NCI-H2107 treated with DMSO at 0.1 percent for 48 hours (cell line): Measurements from ENCODE around the gene TRAPPC14.
"Not testable (repeated sequence)": the region's sequence is repeated elsewhere in the genome, so short reads cannot be mapped to it uniquely, and the experiment has no call there.

ENCODE experiments used
- DNase-seq: peaks from one replicate; lab custom pipeline; 2025; ENCODE audit not compliant: unreplicated experiment; lab: John Stamatoyannopoulos, UW

Gene TRAPPC14

GRCh38 chr7:100154651-100155491, 3.7 kb downstream of the TRAPPC14 start:
- no peak for DNase-seq

DNA sequence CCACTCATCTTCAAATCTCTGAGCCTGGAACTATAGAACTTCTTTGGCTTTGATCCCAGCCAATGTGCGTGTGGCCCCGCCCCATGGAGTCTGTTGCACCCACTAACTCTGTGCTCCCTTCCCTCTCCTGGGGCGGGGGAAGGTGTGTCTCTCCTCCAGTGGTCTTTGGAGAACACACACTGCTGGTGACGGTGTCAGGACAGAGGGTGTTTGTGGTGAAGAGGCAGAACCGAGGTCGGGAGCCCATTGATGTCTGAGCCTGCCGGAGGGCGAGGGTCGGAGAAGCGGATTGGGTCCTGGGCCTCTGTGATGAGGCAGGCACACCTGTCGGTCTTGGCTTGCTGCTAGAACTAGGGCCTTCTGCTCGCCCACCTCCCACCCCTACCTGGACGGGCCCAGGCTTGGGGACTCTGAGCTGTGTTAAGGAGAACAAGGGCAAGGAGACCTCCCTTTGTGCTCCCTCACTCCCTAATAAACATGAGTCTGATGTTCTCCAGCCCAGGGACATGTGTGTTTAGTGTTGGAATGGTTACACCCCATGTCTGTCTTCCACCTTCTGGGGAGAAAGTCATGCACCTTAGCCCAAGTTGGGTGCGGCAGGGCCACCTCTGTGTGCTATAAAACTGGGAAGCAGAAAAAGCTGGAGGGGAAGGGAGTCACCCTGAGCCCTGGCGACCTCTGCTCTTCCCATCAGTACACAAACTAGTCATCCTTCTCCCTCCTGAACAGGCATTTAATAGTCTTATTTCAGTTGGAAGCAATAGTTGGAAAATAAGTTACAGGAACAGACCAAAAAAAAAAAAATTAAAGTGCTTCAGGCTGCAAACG, 4.6 kb downstream of the TRAPPC14 start:
- no peak for DNase-seq

- DNase-seq, result no peak
These were observed 5.4 kb downstream of the TRAPPC14 start for GRCh38 chr7:100152937-100153666.

GRCh38 chr7:100152404-100152803, 6.1 kb downstream of the TRAPPC14 start:
- no peak for DNase-seq

DNA sequence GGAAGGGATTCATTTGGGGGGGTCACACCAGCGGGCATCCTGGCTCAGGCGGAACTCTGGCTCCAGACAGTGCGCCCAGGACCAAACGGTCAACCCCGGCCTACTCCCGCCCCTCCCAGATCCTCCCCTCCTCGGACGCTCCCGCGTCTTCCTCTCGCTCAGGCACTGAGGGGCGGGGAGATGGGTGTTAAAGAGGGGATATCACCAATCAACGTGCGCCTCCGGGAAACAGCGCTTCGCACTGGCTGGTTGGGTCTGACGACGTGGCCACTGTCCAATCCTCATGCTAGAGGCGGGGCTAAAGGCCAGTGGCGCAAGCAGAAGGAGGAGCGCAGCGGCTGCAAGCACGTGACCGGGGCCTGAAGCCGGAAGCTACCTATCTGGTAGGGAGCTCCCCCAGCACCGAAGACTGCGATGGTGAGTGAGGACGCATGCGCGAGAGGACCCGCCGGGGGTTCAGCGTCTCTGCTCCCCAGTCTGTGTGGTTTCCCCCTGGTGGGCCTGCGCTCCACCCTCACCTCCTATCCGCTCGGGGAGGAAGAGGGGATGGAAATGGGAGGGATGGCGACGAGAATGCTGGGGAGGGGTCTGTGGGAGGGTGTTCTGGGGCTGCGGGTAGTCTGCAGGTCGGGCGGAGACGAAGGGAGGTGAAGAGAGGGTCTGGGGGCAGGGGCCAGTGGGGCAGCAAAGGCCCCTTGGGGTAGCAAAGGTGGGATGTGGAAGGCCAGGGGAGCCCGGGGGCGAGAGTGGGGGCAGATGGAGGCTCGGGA, 9.8 kb downstream of the TRAPPC14 start, which contains the start of gene LAMTOR4:
Gene LAMTOR4 (plus strand): TSS at position 360 of the 770 bp plus-strand sequence. CDS start 55 bp downstream, at position 415.
- peak; percentile 98 for DNase-seq

- no peak for DNase-seq
These were observed 10.3 kb downstream of the TRAPPC14 start for GRCh38 chr7:100148225-100148558.

GRCh38 chr7:100147278-100147677, 11.2 kb downstream of the TRAPPC14 start:
- no peak for DNase-seq

DNA sequence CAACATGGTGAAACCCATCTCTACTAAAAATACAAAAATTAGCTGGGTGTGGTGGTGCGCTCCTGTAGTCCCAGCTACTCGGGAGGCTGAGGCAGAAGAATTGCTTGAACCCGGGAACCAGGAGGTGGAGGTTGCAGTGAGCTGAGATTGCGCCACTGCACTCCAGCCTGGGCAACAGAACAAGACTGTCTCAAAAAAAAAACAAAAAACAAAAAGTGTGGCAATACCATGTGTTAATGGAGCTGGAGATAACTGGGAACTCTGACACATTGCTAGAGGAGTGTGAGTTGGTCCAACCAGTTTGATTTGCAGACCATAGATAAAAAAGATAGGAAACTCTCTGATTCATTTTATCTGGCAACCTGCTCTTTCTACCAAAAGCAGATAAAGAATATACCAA, 12.2 kb downstream of the TRAPPC14 start:
- not testable (repeated sequence) for DNase-seq

DNA sequence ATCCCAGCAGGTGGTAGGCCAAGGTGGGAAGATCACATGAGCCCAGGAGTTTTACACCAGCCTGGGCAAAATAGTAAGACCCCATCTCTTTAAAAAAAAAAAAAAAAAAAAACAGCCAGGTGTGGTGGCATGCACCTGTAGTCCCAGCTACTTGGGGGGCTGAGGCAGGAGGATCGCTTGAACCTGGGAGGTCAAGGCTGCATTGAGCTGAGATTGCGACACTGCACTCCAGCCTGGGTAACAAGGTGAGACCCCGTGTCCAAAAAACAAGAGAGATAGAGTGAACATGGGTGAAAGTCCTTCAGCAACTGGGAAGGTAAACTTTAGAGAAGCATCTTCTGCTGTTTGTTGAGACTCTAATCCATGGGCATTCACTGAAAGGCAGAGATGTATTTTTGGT, 16.1 kb downstream of the TRAPPC14 start:
- no peak for DNase-seq

- no peak for DNase-seq
These were observed 17.0 kb downstream of the TRAPPC14 start for GRCh38 chr7:100141555-100141949.

DNA sequence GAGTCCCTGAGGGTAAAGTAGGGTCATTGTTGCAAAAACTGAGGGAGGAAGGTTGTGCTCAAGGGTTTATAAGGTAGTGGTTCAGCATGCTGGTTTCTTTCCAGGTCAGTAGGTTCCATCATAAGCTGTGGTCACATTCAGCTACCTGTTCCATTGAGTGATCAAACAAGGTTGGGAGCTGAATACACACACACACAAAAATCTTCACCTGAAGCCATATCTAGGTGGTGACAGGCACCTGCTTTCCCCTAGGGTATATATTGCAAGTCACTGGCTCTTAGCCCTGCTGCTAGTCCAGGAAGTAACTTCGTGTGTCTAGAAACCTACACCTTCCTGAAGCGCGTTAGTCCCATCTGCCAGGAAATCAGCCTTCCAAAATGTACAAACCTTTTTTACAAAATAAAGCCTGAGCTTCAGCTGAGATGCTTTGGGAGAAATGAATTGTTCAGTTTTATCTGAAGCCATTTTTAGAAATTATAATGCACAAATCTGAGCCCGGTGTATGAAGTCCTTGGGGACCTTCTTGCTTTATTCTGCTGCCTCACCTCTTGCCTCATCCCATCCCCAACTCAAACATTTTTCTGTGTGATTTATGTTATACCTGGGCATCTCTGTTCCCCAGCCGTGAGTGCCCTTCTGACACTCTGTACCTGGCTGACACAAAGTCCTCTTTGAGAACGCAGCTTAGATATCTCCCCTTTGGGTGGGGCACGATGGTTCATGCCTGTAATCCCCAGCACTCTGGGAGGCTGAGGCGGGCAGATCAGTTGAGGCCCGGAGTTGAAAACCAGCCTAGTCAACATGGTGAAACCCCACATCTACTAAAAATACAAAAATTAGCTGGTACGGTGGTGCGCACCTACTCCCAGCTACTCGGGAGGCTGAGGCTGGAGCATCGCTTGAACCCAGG, 20.4 kb downstream of the TRAPPC14 start:
- DNase-seq, result peak; percentile 65

DNA sequence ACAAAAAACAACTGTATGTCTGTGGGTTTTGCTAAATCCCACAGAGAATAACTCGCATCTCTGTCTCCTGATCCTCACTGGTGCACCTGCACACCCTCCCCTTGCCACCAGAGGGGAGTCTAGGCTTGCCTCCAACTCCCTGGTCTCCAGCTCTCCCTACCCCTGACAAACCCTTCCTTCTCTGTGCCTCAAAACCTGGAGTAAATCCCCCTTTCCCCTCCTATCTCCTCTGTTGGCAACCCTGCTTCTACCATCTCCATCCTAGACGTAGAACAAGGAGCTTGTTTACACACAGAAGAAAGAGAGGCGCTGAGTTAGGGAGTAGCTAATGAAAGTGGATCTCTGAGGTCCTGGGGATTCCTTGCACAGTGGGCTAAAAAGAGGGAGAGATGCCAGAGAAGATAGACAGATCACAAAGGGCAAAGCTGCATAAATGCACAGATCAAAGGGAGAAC, 25.8 kb downstream of the TRAPPC14 start:
- peak; percentile 77 for DNase-seq

DNA sequence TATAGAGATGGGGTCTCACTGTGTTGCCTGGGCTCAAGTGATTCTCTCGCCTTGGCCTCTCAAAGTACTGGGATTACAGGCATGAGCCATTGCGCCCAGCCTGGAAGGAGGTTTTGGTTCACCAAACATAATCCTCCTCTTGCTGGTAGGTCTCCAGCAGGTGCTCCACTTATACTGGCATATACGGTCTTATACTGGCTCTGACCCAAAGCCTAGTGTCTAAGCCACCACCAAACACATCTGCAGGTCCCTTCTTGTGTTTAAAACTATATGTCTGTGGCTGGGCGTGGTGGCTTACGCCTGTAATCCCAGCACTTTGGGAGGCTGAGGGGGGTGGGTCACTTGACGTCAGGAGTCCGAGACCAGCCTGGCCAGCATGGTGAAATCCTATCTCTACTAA, 26.4 kb downstream of the TRAPPC14 start:
- DNase-seq, result no peak

GRCh38 chr7:100130608-100131453, 27.7 kb downstream of the TRAPPC14 start:
- peak; percentile 66 for DNase-seq

- not testable (repeated sequence) for DNase-seq
These were observed 28.3 kb downstream of the TRAPPC14 start for GRCh38 chr7:100130220-100130607.

DNA sequence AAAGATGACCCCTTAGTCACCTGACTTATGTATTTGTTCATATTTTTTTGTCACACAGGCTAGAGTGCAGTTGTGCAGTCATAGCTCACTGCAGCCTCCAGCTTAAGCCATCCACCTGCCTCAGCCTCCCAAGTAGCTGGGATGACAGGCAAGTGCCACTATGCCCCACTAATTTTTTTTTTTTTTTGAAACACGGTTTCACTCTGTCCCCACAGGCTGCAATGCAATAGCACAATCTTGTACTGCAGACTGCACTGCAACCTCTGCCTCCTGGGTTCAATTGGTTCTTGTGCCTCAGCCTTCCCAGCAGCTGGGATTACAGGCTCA, 29.9 kb downstream of the TRAPPC14 start:
- no peak for DNase-seq

GRCh38 chr7:100127866-100128636, 30.5 kb downstream of the TRAPPC14 start:
- DNase-seq, result no peak
